Progenitor cell of endocrine pancreas (in vitro differentiated cells): ENCODE data around the gene ACTR1B. TPM values are rescaled to one million over a fixed set of nuclear protein-coding genes. Genes with fewer than 3 reads are reported as not detected.
"Not testable (repeated sequence)": the region's sequence is repeated elsewhere in the genome, so short reads cannot be mapped to it uniquely, and the experiment has no call there.

ENCODE experiments used
- DNase-seq: peaks from one replicate; pipeline ENCODE4 v3.0.0; 2021; ENCODE audit warnings: low spot score; ENCODE audit not compliant: unreplicated experiment
- H3K27ac Mint-ChIP-seq: 2 replicates; pipeline ENCODE4 v1.8.0; 2021; ENCODE audit warnings: mild to moderate bottlenecking, moderate library complexity, mixed read lengths
- H3K27me3 Mint-ChIP-seq: 2 replicates; pipeline ENCODE4 v1.8.0; 2021; ENCODE audit warnings: mixed read lengths
- H3K36me3 Mint-ChIP-seq: 2 replicates; pipeline ENCODE4 v1.8.0; 2022; ENCODE audit warnings: mixed read lengths; ENCODE audit not compliant: insufficient read depth
- H3K4me1 Mint-ChIP-seq: 2 replicates; pipeline ENCODE4 v1.8.0; 2021; ENCODE audit warnings: low read depth, mixed read lengths
- H3K4me3 Mint-ChIP-seq: 2 replicates; pipeline ENCODE4 v1.8.0; 2021; ENCODE audit warnings: low read depth, mild to moderate bottlenecking, moderate library complexity, mixed read lengths
- H3K9me3 Mint-ChIP-seq: 2 replicates; pipeline ENCODE4 v1.8.0; 2021; ENCODE audit warnings: low read depth, mixed read lengths
- CTCF ChIP-seq: fragments of 200-600 bp; sonication (generic); IDR thresholded peaks from one replicate; pipeline ENCODE4 v1.5.0; 2021; ENCODE audit warnings: antibody characterized with exemption, mild to moderate bottlenecking; ENCODE audit not compliant: unreplicated experiment
- total RNA-seq: library from RNA; stranded (reverse); gene quantifications from 2 replicates; pipeline ENCODE4 v1.2.1, GENCODE V29; 2021

The ACTR1B gene
- total RNA-seq, 1 donor from 2014 or later = 88.5 TPM

GRCh38 chr2:97697252-97698235, 33.7 kb upstream of the ACTR1B start:
- no peak overlapping the region for H3K27ac Mint-ChIP-seq
- TF ChIP-seq CTCF = peak; percentile 98
- no peaks in the 10 kb centered on the region for H3K36me3 Mint-ChIP-seq
- H3K4me1 Mint-ChIP-seq = peaks cover 7% of the 10 kb centered on the region
- H3K27me3 Mint-ChIP-seq = no peaks in the 10 kb centered on the region
- DNase-seq = peak; percentile 84
- no peaks in the 10 kb centered on the region for H3K9me3 Mint-ChIP-seq
- H3K4me3 Mint-ChIP-seq = no peak overlapping the region

- no peaks in the 10 kb centered on the region for H3K27me3 Mint-ChIP-seq
- DNase-seq = no peak
- no peak overlapping the region for H3K4me3 Mint-ChIP-seq
- no peaks in the 10 kb centered on the region for H3K36me3 Mint-ChIP-seq
- H3K9me3 Mint-ChIP-seq = no peaks in the 10 kb centered on the region
- peaks cover 10% of the 10 kb centered on the region for H3K4me1 Mint-ChIP-seq
- H3K27ac Mint-ChIP-seq = no peak overlapping the region
- no peak for TF ChIP-seq CTCF
These were observed 31.9 kb upstream of the ACTR1B start for GRCh38 chr2:97695744-97696143.

GRCh38 chr2:97693476-97693875, 29.6 kb upstream of the ACTR1B start:
- no peak for DNase-seq
- no peaks in the 10 kb centered on the region for H3K9me3 Mint-ChIP-seq
- TF ChIP-seq CTCF = no peak
- H3K27ac Mint-ChIP-seq = no peak overlapping the region
- H3K4me3 Mint-ChIP-seq = no peak overlapping the region
- H3K27me3 Mint-ChIP-seq = no peaks in the 10 kb centered on the region
- H3K4me1 Mint-ChIP-seq = peaks cover 6% of the 10 kb centered on the region
- H3K36me3 Mint-ChIP-seq = no peaks in the 10 kb centered on the region

GRCh38 chr2:97691166-97691565, 27.3 kb upstream of the ACTR1B start:
- no peak overlapping the region for H3K4me3 Mint-ChIP-seq
- H3K9me3 Mint-ChIP-seq = no peaks in the 10 kb centered on the region
- peaks cover 3% of the 10 kb centered on the region for H3K4me1 Mint-ChIP-seq
- TF ChIP-seq CTCF = no peak
- DNase-seq = no peak
- no peak overlapping the region for H3K27ac Mint-ChIP-seq
- H3K27me3 Mint-ChIP-seq = no peaks in the 10 kb centered on the region
- no peaks in the 10 kb centered on the region for H3K36me3 Mint-ChIP-seq

GRCh38 chr2:97688062-97688827, 24.4 kb upstream of the ACTR1B start:
- H3K36me3 Mint-ChIP-seq = no peaks in the 10 kb centered on the region
- no peaks in the 10 kb centered on the region for H3K9me3 Mint-ChIP-seq
- DNase-seq = no peak
- no peaks in the 10 kb centered on the region for H3K27me3 Mint-ChIP-seq
- no peak for TF ChIP-seq CTCF
- no peak overlapping the region for H3K27ac Mint-ChIP-seq
- H3K4me1 Mint-ChIP-seq = peaks cover 3% of the 10 kb centered on the region
- no peak overlapping the region for H3K4me3 Mint-ChIP-seq

GRCh38 chr2:97687235-97687634, 23.4 kb upstream of the ACTR1B start:
- not testable (repeated sequence) for DNase-seq, H3K9me3 Mint-ChIP-seq, H3K4me3 Mint-ChIP-seq, H3K36me3 Mint-ChIP-seq, H3K4me1 Mint-ChIP-seq, H3K27me3 Mint-ChIP-seq, H3K27ac Mint-ChIP-seq
